HG03060 (cell line): ENCODE results near the gene RNASE12.
"Not testable (repeated sequence)": the region's sequence is repeated elsewhere in the genome, so short reads cannot be mapped to it uniquely, and the experiment has no call there.

ENCODE experiments used
- ATAC-seq: cut with Tn5 transposase; IDR thresholded peaks from one replicate; pipeline ENCODE4 v1.9.1; 2021; ENCODE audit warnings: low read depth, moderate number of reproducible peaks; ENCODE audit not compliant: unreplicated experiment

The RNASE12 gene

DNA sequence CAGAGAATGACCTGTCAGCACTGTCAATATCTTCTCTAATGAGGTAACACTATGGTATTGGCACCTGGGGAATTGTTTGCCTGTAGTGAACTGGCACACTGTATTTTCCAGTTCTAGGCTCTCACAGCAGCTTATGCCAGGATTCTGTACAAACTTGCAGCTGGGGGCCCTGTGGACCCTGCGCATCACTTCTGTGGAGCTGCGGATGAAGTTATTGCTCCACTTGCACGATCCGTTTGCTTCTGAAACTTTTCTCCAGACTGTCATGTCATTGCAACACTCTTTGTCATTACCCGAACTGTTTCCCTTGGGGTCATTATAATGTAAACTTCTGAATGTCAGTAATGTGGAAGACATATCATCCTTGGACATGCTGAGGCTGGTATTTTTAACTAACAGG is 7.3 kb downstream of the RNASE12 start:
- ATAC-seq, result no peak

DNA sequence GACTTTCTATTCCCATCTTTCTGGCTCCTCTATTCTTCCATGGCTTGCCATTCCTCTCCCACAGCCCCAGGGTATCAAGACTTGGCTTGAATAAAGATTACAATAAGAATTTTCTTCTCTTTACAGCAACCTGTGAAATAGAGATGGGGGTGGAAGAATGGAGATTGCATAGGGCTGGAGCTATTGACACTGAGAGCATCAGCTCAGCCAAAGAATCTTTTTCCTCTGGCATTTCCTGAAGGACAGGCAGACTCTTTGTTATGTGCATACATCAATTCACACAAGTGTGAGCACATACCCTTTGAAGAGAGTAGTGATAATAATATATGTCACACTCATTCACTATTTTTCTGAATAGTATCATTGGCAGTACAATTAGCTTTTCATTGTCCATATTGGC is 8.0 kb downstream of the RNASE12 start:
- ATAC-seq, result no peak

DNA sequence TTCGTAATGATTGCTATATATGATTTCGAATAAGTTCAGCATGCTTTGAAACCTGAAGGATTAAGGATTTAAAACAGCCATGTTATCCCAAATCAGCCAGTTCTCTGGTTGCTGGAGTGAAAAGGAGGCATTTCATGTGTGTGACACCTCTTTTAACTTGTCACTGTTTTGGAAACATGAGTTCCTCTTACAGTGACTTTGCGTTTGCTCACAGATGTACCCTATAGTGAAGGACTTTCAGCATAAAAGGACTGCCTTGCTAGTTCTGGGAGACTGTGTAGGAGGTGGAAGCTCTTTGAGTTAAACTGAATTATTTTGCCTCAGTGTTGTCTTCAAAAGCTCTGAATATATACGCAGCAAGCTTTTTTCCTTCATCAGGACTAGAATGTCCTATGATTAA is 10.9 kb downstream of the RNASE12 start:
- ATAC-seq, result no peak

DNA sequence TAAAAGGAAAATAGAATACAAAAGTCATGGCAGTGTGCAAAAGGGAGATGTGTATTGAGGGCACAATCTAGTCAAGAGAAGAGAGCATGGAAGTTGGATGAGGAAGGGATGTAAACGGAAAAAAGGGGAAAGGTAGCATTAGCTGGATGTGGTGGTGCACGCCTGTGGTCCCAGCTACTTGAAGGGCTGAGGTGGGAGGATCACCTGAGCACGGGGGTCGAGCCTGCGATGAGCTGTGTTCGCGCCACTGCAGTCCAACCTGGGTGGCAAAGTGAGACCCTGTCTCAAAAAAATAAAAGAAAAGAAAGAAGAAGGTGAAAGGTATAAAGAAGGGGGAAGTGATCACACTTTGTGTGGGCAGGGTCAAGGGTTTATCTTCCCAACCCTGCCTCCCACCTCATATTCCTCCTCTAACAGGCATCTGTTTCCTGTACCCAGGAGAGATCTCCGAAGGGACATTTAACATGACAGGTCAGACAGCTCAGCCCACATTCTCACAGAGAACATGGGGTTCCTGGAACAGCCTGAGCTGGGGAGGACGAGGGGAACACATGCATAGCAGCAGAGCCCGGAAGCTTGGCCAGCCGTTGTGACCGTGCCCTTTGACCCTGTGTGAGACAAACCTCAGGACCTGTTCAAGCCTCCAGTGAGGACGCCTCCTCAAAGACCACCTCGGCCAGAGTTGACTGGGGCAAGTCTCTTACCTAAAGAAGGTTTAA is 12.2 kb downstream of the RNASE12 start:
- ATAC-seq, result no peak

DNA sequence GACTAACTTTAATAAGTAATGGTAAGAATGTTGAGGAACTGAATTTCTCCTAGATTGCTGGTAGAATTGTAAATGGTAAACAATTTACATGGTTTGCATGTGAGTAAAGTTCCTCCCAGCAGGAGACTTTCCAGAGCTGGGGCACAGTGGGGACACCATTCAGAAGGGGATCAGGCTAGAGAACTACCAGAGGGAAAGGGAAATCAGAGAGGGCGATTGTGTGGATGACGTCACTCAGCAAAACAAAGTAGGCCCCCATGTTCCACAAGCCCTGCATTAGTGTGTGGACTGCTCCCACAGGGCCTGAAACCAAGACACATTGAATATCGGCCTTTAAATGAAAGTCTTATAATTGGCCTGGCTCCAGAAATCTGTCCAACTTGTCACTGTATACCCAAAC is 12.9 kb downstream of the RNASE12 start:
- no peak for ATAC-seq

DNA sequence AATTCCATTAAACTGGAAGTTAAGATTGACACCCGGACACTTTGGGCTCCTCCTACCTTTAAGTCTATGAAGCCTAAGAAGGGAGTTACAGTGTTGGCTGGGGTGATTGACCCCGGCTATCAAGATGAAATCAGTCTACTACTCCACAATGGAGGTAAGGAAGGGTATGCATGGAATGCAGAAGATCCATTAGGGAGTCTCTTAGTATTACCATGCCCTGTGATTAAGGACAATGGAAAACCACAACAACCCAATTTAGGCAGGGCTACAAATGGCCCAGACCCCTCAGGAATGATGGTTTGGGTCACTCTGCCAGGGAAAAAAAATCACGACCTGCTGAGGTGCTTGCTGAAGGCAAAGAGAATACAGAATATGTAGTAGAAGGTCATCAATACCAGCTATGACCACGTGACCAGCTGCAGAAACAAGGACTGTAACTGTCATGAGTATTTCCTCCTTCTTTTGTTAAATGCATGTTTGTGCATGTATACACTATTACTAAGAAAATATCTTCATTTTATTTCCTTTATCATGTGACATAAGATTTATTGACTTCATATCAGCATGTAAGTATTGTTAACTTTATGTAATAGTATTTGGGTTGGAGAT is 18.7 kb downstream of the RNASE12 start:
- ATAC-seq, result not testable (repeated sequence)

DNA sequence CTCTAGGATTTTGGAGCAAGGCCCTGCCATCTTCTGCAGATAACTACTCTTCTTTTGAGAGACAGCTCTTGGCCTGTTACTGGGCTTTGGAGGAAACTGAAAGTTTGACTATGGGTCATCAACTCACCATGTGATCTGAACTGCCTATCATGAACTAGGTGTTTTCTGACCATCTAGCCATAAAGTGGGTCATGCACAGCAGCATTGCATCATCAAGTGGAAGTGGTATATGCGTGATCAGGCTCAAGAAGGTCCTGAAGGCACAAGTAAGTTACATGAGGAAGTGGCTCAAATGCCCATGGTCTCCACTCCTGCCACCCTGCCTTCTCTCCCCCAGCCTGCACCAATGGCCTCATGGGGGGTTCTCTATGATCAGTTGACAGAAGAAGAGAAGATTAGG is 20.5 kb downstream of the RNASE12 start:
- ATAC-seq, result not testable (repeated sequence)

DNA sequence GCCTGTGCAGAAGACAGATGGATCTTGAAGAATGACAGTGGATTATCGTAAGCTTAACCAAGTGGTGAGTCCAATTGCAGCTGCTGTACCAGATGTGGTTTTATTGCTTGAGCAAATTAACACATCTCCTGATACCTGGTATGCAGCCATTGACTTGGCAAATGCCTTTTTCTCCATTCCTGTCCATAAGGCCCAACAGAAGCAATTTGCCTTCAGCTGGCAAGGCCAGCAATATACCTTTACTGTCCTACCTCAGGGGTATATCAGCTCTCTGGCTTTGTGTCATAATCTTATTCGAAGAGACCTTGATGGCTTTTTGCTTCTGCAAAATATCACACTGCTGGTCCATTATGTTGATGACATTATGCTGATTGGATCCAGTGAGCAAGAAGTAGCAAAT is 21.3 kb downstream of the RNASE12 start:
- not testable (repeated sequence) for ATAC-seq

DNA sequence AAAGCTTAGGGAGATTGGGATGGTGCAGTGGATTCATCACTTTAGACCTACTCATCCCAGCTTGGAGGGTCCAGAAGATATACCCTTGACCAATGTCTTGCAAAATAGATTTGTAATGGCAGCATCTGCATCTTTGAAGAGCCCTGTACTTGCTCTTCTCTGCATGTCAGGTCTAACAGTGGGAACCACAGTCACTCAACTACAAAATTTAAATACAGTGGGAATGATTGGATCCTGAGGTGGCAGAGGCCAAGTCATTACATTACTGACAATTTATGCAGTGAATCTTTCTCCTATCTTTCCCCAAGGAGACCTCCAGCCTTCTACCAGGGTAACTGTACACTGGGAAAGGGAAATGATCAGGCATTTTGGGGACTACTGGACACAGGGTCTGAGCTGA is 22.1 kb downstream of the RNASE12 start:
- no peak for ATAC-seq

DNA sequence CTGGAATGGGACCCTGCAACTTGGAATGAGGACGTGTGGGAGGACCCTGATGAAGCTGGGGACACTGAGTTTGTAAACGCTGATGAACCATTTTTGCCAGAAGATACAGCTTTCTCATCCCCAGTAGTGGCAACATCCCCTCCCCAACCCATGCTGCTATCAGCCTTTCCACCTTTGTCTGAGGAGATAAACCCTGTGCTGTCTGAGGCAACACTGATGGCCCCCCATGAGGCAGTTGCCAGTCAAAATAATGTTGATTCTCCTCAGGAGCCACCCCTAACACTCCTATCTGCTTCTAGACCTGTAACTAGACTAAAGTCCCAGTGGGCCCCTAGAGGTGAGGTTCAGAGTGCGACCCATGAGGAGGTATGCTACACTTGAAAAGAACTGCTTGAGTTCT is 22.8 kb downstream of the RNASE12 start:
- ATAC-seq, result no peak

DNA sequence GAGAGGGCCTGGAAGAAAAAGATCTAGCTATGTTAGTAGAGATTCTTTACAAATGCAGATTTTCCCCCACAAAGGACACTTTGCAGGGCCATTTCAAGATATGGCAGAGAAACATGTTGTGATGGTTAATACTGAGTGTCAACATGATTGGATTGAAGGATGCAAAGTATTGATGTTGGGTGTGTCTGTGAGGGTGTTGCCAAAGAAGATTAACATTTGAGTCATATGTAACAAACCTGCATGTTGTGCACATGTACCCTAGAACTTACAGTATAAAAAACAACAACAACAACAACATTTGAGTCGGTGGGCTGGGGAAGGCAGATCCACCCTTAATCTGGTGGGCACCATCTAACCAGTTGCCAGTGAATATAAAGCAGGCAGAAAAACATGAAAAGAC is 24.0 kb downstream of the RNASE12 start:
- ATAC-seq, result not testable (repeated sequence)

DNA sequence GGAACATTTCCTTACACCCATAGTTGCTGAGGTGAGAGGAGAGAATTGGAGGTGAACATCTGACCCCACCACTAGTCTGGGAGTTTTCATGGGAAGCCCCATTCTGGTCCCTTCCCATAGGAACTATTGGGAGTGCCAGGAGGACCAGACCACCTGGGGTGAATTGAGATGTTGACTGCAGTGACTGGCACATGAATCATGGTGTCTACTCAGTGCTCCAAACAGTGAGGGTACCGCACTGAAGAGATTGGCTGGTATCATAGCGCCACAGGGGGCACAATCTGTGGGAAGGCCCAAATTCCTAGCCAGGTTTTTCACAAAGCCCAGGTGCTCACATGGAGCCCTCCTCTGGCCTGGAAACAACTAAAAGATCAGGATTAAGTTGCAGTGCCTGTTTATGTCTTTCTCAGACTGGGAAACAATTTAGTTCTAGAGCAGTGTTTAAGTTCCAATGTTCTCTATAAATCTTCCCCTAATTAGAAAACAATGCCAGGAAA is 26.6 kb downstream of the RNASE12 start:
- ATAC-seq, result no peak

DNA sequence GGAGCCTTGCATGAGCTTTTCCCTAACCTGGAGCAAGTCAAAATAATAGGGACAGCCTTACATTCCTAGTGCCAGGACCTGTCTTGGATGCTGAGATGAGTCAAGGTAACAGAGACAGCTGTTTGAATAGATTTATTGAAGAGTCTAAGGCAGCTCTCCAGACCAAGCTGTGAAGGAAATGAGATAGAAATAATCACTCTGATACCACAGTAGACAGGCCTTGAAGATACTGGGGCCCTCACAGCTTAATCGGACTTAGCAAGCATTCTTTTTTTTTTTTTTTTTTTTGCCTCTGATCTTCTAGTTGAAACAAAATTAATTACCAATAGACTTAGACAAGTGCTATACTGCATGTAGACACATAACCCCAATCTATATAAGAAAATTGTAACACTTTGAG is 27.2 kb downstream of the RNASE12 start:
- no peak for ATAC-seq

DNA sequence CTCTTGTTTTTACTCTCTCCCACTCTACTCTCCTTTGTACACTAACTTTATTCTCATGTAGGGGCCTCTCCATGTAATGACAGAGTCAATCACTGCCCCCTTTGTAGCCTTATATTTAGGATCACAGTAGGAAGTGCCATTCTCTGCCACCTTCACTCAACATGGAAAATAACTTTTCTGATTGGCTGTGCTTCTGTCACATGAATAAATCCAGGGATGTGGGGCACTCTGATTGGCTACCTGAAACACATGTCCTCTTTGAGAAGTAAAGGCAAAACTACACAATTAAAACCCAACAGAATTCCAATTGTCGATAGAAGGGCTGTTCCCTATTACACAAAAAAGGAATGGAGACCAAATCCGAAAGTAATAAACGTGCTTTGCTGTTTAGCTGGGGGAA is 30.2 kb downstream of the RNASE12 start, which contains the start of gene RNASE9:
RNASE9 (minus strand) TSS at position 87 of the 400 bp plus-strand sequence.
- ATAC-seq, result no peak

DNA sequence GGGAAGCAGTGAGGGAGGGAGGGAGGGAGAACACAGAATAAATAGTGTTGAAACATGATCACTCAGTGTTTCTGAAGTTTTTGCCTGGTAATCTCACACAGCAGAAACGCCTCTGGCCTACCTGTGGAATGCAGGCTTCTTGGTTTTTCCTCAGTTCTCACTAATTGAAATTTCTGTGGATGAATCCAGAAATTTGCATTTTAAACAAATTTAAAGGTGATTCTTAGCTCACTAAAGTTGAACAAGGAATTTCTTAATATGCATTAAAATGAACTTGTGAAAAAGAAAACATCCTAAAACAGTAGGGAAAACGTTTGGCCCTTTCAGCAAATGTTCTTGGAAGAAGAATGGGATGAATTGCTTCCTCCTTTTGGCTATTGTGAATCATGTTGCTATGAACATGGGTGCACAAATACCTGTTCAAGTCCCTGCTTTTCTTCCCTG is 31.7 kb downstream of the RNASE12 start:
- ATAC-seq, result no peak

DNA sequence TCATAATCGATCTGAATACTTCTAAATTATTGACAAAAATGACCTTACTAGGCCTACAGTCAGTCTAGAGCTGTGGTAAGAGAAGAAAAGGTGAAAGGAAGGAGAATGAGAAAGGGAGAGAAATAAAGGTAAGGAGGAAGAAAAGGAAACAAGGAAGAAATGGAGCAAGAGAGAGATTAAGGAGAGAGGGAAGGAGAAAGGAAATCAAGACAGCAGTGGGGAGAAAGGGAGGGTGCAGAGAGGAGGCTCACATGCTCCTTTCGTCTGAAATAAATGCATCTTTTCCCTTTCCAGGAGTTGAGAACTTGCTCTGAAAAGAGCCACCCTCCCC is 34.0 kb downstream of the RNASE12 start:
- ATAC-seq, result no peak

DNA sequence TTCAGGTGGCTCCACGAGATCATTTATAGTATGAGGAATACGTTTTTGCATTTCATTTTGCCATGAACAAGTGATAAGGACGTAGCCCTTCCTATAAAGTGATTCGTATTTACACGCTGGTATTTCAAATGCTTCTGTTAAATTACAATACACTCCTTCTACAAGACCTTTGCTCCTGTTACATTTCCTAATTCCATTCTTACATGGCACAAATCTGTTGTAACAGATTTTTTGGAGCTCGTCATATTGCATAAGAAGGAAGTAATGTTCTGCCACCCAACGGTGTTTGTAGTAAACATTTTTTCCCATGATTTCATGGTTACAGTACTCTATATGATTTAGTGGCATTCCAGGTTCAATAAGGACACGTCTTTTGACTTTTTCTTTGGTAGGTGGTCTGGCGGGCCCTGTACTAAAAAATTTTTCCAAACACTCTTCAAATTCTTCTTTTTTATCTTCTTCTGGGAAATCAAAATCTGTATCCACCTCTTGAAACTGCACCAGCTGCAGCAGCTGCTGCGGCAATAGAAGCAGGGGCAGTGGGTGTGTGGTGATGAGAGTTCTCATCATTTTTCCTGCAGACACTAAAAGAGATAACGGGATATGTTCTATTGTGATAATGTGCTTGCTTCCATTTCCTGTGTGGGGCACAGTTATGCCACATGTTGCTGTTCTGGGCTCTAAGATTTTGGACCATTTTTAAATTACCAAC is 34.5 kb downstream of the RNASE12 start:
- ATAC-seq, result no peak

DNA sequence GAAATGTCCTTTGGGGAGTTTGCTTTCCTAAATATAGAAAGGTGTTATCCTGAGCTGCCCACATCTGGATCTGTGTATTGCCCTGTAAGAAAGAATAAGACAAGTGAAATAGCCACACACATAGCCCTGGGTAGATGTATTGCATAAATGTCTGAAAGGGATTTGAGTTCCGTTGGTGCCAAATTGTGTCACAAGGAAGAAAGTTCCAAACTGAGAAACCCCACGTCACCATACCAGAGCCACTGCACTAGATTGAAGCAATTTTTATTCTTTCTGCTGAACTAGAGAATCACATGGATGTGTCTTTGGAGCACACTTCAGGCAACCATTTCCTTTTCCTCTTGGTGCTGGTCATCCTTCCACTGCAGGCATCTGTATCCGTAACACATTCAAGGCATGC is 35.3 kb downstream of the RNASE12 start:
- ATAC-seq, result no peak

DNA sequence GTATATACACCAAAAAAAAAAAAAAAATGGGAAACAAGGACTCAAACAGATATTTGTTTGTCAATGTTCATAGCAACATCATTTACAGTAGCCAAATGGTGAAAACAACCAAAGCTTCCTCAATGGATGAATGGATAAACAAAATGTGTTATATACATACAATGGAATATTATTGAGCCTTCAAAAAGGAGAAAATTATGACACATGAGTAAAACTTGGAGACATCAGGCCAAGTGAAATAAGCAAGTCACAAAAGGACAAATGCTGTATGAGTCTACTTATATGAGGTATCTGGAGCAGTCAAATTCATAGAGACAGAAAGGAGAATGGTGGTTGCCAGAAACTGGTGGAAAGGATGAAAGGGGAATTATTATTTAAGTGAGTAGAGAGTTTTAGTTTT is 38.2 kb downstream of the RNASE12 start:
- ATAC-seq, result no peak

DNA sequence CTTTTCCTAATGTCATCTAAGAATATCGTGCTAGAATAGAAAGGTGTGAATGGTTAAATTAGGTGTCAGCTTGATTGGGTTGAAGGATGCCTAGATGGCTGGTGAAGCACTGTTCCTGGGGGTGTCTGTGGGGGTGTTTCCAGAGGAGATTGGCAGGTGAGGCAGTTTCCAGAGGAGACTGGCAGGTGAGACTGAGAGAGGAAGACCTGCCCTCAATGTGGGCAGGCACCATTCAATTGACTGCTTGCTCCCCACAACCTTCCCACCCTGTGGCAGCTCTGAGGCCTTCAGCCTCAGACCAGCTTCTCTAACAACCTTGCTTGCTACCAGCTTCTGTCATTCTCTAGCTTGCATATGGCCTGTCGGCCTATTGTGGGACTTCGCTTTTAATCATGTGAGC is 39.6 kb downstream of the RNASE12 start:
- no peak for ATAC-seq

DNA sequence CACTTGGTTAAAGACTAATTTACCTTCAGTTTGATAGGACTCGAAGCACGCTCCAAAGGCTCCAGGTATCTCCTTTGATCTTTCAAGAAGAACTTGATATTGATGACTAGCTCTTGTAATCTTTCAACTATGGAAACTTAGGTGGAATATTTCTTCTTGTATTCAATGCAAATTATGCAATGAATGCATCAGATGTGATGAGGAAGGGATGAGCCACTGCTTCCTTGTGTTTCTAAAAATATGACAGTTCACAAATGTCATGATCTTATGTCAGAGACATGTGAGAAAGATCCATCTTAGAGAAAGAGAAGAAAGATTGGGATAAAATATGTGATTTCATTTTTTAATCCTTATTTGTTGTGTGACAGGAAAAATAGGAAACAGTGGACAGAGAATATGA is 40.2 kb downstream of the RNASE12 start:
- ATAC-seq, result no peak
